Astrocyte (in vitro differentiated cells and primary cell): ENCODE results near the gene PKP4. TPM values are rescaled to one million over a fixed set of nuclear protein-coding genes. Genes with fewer than 3 reads are reported as not detected.

ENCODE experiments used
- DNase-seq: peaks from one replicate; pipeline ENCODE4 v3.0.0-alpha.2; 2010; ENCODE audit warnings: low read depth
- FAIRE-seq: peaks from 2 replicates; lab custom pipeline; 2011; peaks lifted over from hg19 to GRCh38; lab: Jason Lieb, UNC
- H2AFZ ChIP-seq: 2 replicates; pipeline ENCODE4 v1.6.0; 2012; ENCODE audit warnings: low read depth, low read length, inconsistent platforms
- H3K27ac ChIP-seq: 2 replicates; pipeline ENCODE4 v1.5.1; 2011; ENCODE audit warnings: low read depth, low read length, inconsistent platforms
- H3K27me3 ChIP-seq: 2 replicates; pipeline ENCODE4 v1.6.0; 2011; ENCODE audit warnings: low read length, inconsistent platforms; ENCODE audit not compliant: insufficient read depth
- H3K36me3 ChIP-seq: 2 replicates; pipeline ENCODE4 v1.5.1; 2011; ENCODE audit warnings: low read length, inconsistent platforms; ENCODE audit not compliant: insufficient read depth
- H3K4me1 ChIP-seq: 2 replicates; pipeline ENCODE4 v1.5.1; 2011; ENCODE audit warnings: low read length, inconsistent platforms; ENCODE audit not compliant: insufficient read depth
- H3K4me2 ChIP-seq: 2 replicates; pipeline ENCODE4 v1.6.0; 2012; ENCODE audit warnings: low read length, inconsistent platforms
- H3K4me3 ChIP-seq: 2 replicates; pipeline ENCODE4 v1.5.1; 2011; ENCODE audit warnings: low read depth, mild to moderate bottlenecking, low read length, inconsistent platforms; ENCODE audit not compliant: insufficient read depth
- H3K79me2 ChIP-seq: 2 replicates; pipeline ENCODE4 v1.6.0; 2012; ENCODE audit warnings: mild to moderate bottlenecking, low read length, inconsistent platforms; ENCODE audit not compliant: insufficient read depth
- H3K9ac ChIP-seq: 2 replicates; pipeline ENCODE4 v1.6.0; 2012; ENCODE audit warnings: mild to moderate bottlenecking, low read length, inconsistent platforms
- H3K9me3 ChIP-seq: 2 replicates; pipeline ENCODE4 v1.5.1; 2012; ENCODE audit warnings: low read depth, mild to moderate bottlenecking, low read length, inconsistent platforms; ENCODE audit not compliant: insufficient read depth
- H4K20me1 ChIP-seq: 2 replicates; pipeline ENCODE4 v1.6.0; 2012; ENCODE audit warnings: low read length, inconsistent platforms; ENCODE audit not compliant: insufficient read depth
- H3K27ac Mint-ChIP-seq: one replicate; pipeline ENCODE4 v1.8.0; 2021; ENCODE audit warnings: mild to moderate bottlenecking, mixed read lengths; ENCODE audit not compliant: unreplicated experiment
- H3K27me3 Mint-ChIP-seq: one replicate; pipeline ENCODE4 v1.8.0; 2021; ENCODE audit warnings: low read depth, mixed read lengths; ENCODE audit not compliant: unreplicated experiment
- H3K36me3 Mint-ChIP-seq: one replicate; pipeline ENCODE4 v1.8.0; 2021; ENCODE audit warnings: low read depth, mixed read lengths; ENCODE audit not compliant: unreplicated experiment
- H3K4me1 Mint-ChIP-seq: one replicate; pipeline ENCODE4 v1.8.0; 2021; ENCODE audit warnings: low read depth, mixed read lengths; ENCODE audit not compliant: unreplicated experiment
- H3K4me3 Mint-ChIP-seq: one replicate; pipeline ENCODE4 v1.8.0; 2021; ENCODE audit warnings: mild to moderate bottlenecking, moderate library complexity, mixed read lengths; ENCODE audit not compliant: unreplicated experiment
- H3K9me3 Mint-ChIP-seq: one replicate; pipeline ENCODE4 v1.8.0; 2021; ENCODE audit warnings: mild to moderate bottlenecking, mixed read lengths; ENCODE audit not compliant: unreplicated experiment
- CTCF ChIP-seq: IDR thresholded peaks from 2 replicates; pipeline ENCODE4 v1.5.1; 2011; ENCODE audit warnings: low read depth, mild to moderate bottlenecking, inconsistent platforms, low read length, moderate library complexity; ENCODE audit not compliant: insufficient read depth
- EZH2 ChIP-seq: IDR thresholded peaks from 2 replicates; pipeline ENCODE4 v1.6.1; 2012; ENCODE audit warnings: mild to moderate bottlenecking, low read length, inconsistent platforms; ENCODE audit not compliant: insufficient read depth
- total RNA-seq: library from RNA; stranded (reverse); gene quantifications from 2 replicates; pipeline ENCODE4 v1.2.1, GENCODE V29; 2021

The PKP4 gene
- total RNA-seq, 1 donor from 2014 or later, result 38.4 TPM

GRCh38 chr2:158712791-158713522, 256.2 kb downstream of the PKP4 start:
- Histone ChIP-seq H3K4me3 (no peak overlapping the region), H3K9ac (no peak overlapping the region), H3K9me3 (no peaks in the 10 kb centered on the region), H3K79me2 (no peaks in the 10 kb centered on the region), H3K36me3 (no peaks in the 10 kb centered on the region), H3K27ac (no peak overlapping the region), H3K4me2 (no peak overlapping the region), H4K20me1 (no peaks in the 10 kb centered on the region), H2AFZ (no peak overlapping the region), H3K27me3 (no peaks in the 10 kb centered on the region), H3K4me1 (no peaks in the 10 kb centered on the region)
- H3K27ac Mint-ChIP-seq, result no peak overlapping the region
- no peaks in the 10 kb centered on the region for H3K36me3 Mint-ChIP-seq
- H3K4me1 Mint-ChIP-seq, result peaks cover 7% of the 10 kb centered on the region
- DNase-seq, result no peak
- peaks cover 9% of the 10 kb centered on the region for H3K9me3 Mint-ChIP-seq
- H3K27me3 Mint-ChIP-seq, result no peaks in the 10 kb centered on the region
- H3K4me3 Mint-ChIP-seq, result no peak overlapping the region
- FAIRE-seq, result no peak
- no peak for TF ChIP-seq CTCF
- no peak for TF ChIP-seq EZH2

GRCh38 chr2:158713523-158714138, 256.9 kb downstream of the PKP4 start:
- Mint-ChIP-seq H3K27ac (no peak overlapping the region), H3K27me3 (no peaks in the 10 kb centered on the region), H3K36me3 (no peaks in the 10 kb centered on the region), H3K9me3 (peaks cover 9% of the 10 kb centered on the region), H3K4me1 (peaks cover 7% of the 10 kb centered on the region), H3K4me3 (no peak overlapping the region)
- Histone ChIP-seq H3K4me2 (no peak overlapping the region), H3K4me1 (no peaks in the 10 kb centered on the region), H3K36me3 (no peaks in the 10 kb centered on the region), H3K9ac (no peak overlapping the region), H3K27ac (no peak overlapping the region), H3K27me3 (no peaks in the 10 kb centered on the region), H3K79me2 (no peaks in the 10 kb centered on the region), H2AFZ (no peak overlapping the region), H4K20me1 (no peaks in the 10 kb centered on the region), H3K4me3 (no peak overlapping the region), H3K9me3 (no peaks in the 10 kb centered on the region)
- DNase-seq, result no peak
- no peak for FAIRE-seq
- TF ChIP-seq EZH2 (no peak), CTCF (no peak)

GRCh38 chr2:158714420-158714819, 257.7 kb downstream of the PKP4 start:
- Mint-ChIP-seq H3K27ac (no peak overlapping the region), H3K4me3 (no peak overlapping the region), H3K36me3 (no peaks in the 10 kb centered on the region), H3K4me1 (peaks cover 7% of the 10 kb centered on the region), H3K27me3 (no peaks in the 10 kb centered on the region), H3K9me3 (peaks cover 9% of the 10 kb centered on the region)
- Histone ChIP-seq H3K4me1 (no peaks in the 10 kb centered on the region), H3K27me3 (no peaks in the 10 kb centered on the region), H3K4me3 (no peak overlapping the region), H3K4me2 (no peak overlapping the region), H4K20me1 (no peaks in the 10 kb centered on the region), H3K9me3 (no peaks in the 10 kb centered on the region), H3K79me2 (no peaks in the 10 kb centered on the region), H2AFZ (no peak overlapping the region), H3K27ac (no peak overlapping the region), H3K36me3 (no peaks in the 10 kb centered on the region), H3K9ac (no peak overlapping the region)
- FAIRE-seq (no peak), DNase-seq (no peak)
- TF ChIP-seq EZH2 (no peak), CTCF (no peak)
